22Rv1 (cell line): Measurements from ENCODE around the gene MORF4L1.
"Not testable (repeated sequence)": the region's sequence is repeated elsewhere in the genome, so short reads cannot be mapped to it uniquely, and the experiment has no call there.

Experiments used
- ZFX ChIP-seq: fragments of 450-650 bp; IDR thresholded peaks from 2 replicates; pipeline ENCODE4 v1.6.1; 2017; ENCODE audit warnings: antibody characterized with exemption, borderline replicate concordance
- TF ChIP-seq, protein P1 (sequence below): fragments of 450-650 bp; IDR thresholded peaks from 2 replicates; pipeline ENCODE4 v1.5.1; 2017; ENCODE audit warnings: mild to moderate bottlenecking

DNA sequence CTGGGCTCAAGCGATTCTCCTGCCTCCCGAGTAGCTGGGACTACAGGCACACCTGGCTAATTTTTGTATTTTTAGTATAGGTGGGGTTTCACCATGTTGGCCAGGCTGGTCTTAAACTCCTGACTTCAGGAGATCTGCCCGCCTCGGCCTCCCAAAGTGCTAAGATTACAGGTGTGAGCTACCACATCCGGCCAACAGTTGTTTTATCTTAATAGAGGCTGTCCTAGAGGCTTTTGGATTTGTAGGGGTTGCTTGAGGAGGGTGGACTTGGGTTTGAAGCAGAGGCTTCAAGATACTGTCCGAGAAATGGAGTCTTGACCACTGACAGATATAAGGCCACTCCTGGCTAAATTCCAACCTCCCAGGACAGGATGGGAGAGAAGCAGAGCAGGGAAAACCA lies 33.5 kb upstream of the MORF4L1 start:
- TF ChIP-seq, protein P1, sequence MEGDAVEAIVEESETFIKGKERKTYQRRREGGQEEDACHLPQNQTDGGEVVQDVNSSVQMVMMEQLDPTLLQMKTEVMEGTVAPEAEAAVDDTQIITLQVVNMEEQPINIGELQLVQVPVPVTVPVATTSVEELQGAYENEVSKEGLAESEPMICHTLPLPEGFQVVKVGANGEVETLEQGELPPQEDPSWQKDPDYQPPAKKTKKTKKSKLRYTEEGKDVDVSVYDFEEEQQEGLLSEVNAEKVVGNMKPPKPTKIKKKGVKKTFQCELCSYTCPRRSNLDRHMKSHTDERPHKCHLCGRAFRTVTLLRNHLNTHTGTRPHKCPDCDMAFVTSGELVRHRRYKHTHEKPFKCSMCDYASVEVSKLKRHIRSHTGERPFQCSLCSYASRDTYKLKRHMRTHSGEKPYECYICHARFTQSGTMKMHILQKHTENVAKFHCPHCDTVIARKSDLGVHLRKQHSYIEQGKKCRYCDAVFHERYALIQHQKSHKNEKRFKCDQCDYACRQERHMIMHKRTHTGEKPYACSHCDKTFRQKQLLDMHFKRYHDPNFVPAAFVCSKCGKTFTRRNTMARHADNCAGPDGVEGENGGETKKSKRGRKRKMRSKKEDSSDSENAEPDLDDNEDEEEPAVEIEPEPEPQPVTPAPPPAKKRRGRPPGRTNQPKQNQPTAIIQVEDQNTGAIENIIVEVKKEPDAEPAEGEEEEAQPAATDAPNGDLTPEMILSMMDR = not testable (repeated sequence)
- not testable (repeated sequence) for TF ChIP-seq ZFX
